Skin of body (tissue), 3 donors: ENCODE data around the gene PITPNM3. TPM values are rescaled to one million over a fixed set of nuclear protein-coding genes. Genes with fewer than 3 reads are reported as not detected.

ENCODE experiments used
- DNase-seq: peaks from one replicate; lab custom pipeline; 2025; lab: John Stamatoyannopoulos, UW
- small RNA-seq: library from RNA; depleted of rRNA; stranded (forward); fragments of <200 nt; gene quantifications from one replicate; pipeline ENCODE3, GENCODE V24; 2014; ENCODE audit warnings: low replicate concordance
- total RNA-seq: library from RNA; depleted of rRNA; stranded (reverse); fragments of >200 nt; gene quantifications from one replicate; pipeline ENCODE4 v1.2.3, GENCODE V29; 2014

PITPNM3 gene
- total RNA-seq, 1 donor from 2014 or later: 6.0 TPM

DNA sequence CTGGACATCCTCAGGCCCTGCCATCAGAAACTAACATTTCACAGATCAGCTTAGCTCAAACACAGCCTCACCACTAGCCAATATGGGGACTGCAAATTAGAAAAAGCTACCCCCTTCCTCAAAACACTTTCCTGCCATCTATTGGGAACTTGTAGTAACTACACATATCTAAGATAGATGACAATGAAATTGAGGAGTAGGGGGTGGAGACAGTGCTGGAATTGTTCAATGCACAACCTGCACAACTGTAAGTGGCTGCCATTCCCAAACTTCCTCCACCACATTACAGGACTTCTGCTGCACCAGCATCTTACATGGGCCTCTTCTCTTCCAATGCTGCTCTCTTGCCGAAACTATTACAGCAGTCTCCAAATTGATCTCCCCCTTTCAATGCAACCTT lies 143.3 kb downstream of the PITPNM3 start:
- DNase-seq: no peak

GRCh38 chr17:6408735-6409134 lies 147.6 kb downstream of the PITPNM3 start:
- DNase-seq: no peak

DNA sequence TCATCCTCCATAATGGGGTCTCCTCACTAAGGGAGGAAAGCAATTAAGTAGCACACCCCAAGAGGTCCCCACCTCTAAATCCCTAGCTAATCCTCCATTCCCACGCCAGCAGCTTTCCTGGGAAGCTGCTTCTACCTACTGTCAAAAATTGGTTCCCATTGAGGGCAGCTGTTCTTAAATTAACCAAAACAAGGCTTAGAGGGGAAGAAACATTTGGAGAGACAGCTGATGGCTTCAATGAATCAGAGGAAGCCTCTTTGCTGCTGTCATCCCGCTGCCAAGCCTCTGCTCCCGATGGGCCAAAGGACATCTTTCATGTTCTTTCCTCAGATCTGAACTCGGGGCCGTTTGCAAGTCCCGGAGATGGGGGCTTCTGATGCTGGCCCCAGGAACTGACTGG lies 148.1 kb downstream of the PITPNM3 start:
- no peak for DNase-seq

- no peak for DNase-seq
Measured at GRCh38 chr17:6402258-6402657, 154.1 kb downstream of the PITPNM3 start.

Small RNAs within 50 kb of the gene (small RNA-seq; reads per million reads assigned to genes)
- gene RF00017 (not detected), gene RNA5SP435 (not detected)

Other genes starting within 250 kb of the PITPNM3 start
- gene AIPL1, start 121.4 kb downstream of the PITPNM3 start, total RNA-seq: 0.10 TPM
- gene PIMREG, start 112.1 kb downstream of the PITPNM3 start, total RNA-seq: 9.0 TPM
- gene KIAA0753, start 84.2 kb upstream of the PITPNM3 start, total RNA-seq: 20.0 TPM
- 25.2 TPM for gene TXNDC17, start 84.5 kb upstream of the PITPNM3 start, total RNA-seq
- gene MED31, start 95.0 kb upstream of the PITPNM3 start, total RNA-seq: 7.4 TPM
- gene C17orf100, start 95.2 kb upstream of the PITPNM3 start, total RNA-seq: 0.89 TPM
- not detected for gene SLC13A5, start 156.8 kb upstream of the PITPNM3 start, total RNA-seq
- gene XAF1, start 199.5 kb upstream of the PITPNM3 start, total RNA-seq: 19.4 TPM
- 0.30 TPM for gene FBXO39, start 219.7 kb upstream of the PITPNM3 start, total RNA-seq